MV-4-11 (cell line): ENCODE results near the gene FBXO36.

Experiments used
- DNase-seq: peaks from one replicate; lab custom pipeline; 2025; lab: John Stamatoyannopoulos, UW

FBXO36 gene

DNA sequence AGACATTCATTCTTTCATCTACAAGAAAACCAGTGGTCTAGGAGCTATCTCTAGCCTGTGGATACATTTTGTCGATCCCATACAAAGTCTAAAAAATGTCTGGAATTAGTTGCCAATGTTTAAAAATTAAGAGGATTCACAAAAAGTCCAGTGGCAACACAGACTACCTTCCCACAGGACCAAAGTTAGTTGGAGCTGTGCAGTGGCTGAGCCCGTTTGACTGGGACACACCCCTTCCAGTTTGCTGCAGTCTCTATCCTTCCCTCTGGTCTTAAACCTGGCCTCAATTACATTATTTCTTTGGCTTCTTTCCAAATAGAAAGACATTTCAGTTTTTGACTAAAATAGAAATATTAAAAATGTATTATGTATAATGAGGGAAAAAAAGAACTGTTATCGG, 127.8 kb downstream of the FBXO36 start:
- no peak for DNase-seq

DNA sequence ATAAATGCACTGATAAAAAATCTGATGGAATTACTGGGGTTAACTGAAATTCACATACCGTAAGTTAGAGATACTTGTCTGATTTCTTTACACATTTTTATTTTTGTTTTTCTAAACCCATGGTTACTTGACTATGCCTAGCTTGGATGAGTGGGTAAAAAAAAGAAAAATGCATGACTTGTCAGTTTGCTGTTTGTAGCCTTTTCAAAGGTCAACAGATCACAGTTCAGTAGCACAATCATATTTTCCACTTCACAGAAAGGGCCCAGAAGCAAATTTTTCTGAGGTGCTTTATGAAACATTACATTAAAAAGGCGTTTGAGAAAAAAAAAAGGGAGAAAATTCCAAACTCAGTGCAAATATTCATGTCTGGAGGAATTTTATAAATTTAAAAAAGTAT, 130.0 kb downstream of the FBXO36 start:
- no peak for DNase-seq

DNA sequence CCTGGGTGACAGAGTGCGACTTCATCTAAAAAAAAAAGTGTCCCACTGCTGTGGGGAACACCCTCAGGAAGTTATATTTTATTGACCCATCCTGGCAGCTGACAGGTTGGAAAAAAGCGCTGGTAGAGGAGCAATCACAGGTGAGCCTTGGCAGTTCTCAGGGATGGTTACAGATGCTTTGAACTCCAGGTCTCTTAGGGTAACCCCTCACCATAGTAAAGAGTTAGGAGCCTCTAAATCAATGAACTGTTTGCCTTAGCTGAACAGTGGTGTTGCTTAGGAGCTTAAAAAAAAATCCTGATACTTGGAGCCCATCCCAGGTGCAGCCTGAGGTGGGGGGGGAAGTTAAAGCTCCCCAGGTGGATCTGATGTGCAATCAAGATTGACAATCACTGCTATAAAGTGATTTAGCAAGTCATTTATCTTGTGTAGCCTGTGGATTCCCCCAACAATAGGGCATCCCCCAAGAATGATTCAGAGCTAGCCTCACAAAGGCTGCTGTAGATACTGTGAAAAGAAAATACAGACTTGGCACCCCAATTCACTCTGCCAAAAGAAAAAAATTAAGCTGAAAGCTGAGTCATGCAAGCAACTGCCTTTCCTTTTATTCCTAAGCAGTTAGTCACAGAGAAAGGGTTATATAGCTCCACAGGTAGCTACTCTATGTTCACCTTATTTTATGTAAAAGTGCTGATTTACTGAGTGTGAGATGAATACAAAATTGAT, 131.6 kb downstream of the FBXO36 start:
- DNase-seq = no peak

DNA sequence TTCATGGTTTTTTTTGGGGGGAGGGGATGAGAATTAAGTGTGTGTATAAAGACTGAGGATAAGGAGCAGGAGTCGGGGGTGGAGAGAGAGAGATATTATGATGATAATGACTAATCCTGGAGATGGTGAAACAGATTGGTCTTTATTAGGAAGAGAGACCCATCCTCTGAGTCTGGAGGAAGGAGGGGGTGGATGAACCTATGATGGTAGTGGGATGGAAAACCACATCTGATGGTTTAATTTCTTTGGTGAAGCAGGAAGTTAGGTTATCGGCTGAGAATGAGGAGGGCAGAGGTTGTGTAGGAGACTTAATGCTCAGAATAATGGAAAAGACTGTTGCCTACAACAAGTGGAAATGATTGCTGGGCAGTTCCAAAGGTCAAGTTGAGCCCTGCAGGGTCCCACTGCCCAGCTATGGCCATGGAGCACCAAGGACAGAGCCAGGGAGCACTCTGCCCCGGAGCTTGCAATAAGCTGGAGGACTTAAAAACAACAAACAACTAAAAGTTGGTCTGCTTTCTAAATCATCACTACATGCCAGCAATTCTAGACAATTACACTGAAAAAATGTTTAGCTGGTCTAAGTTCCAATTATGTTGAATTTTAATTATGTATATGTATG, 138.5 kb downstream of the FBXO36 start:
- DNase-seq = no peak
